GM12892 (cell line): ENCODE data around the gene TLK2.
A peak's percentile ranks its signal among the peaks of the same experiment; 100 is the strongest.
"Not testable (repeated sequence)": the region's sequence is repeated elsewhere in the genome, so short reads cannot be mapped to it uniquely, and the experiment has no call there.

Experiments used
- DNase-seq: peaks from one replicate; pipeline ENCODE4 v3.0.0; 2011; ENCODE audit not compliant: insufficient read length
- FAIRE-seq: peaks from 2 replicates; lab custom pipeline; 2011; peaks lifted over from hg19 to GRCh38; lab: Jason Lieb, UNC

Gene TLK2

GRCh38 chr17:62478880-62479638, 434 bp downstream of the TLK2 start:
- not testable (repeated sequence) for DNase-seq, FAIRE-seq

GRCh38 chr17:62479639-62480258, 1.1 kb downstream of the TLK2 start:
- DNase-seq = not testable (repeated sequence)
- peak; percentile 76 for FAIRE-seq

- not testable (repeated sequence) for DNase-seq, FAIRE-seq
Measured at GRCh38 chr17:62482553-62482952, 3.9 kb downstream of the TLK2 start.

- FAIRE-seq, DNase-seq: not testable (repeated sequence)
Measured at GRCh38 chr17:62490990-62491389, 12.4 kb downstream of the TLK2 start.

- DNase-seq, FAIRE-seq: not testable (repeated sequence)
Measured at GRCh38 chr17:62493049-62493655, 14.5 kb downstream of the TLK2 start.

GRCh38 chr17:62494073-62494472, 15.4 kb downstream of the TLK2 start:
- FAIRE-seq, DNase-seq: not testable (repeated sequence)

- FAIRE-seq, DNase-seq: not testable (repeated sequence)
Measured at GRCh38 chr17:62496344-62496743, 17.7 kb downstream of the TLK2 start.

GRCh38 chr17:62498796-62499195, 20.2 kb downstream of the TLK2 start:
- FAIRE-seq, DNase-seq: not testable (repeated sequence)

GRCh38 chr17:62500463-62500862, 21.8 kb downstream of the TLK2 start:
- FAIRE-seq, DNase-seq: not testable (repeated sequence)

- DNase-seq, FAIRE-seq: not testable (repeated sequence)
Measured at GRCh38 chr17:62504857-62505256, 26.2 kb downstream of the TLK2 start.

- not testable (repeated sequence) for DNase-seq, FAIRE-seq
Measured at GRCh38 chr17:62507191-62507836, 28.7 kb downstream of the TLK2 start.

GRCh38 chr17:62510247-62510819, 31.7 kb downstream of the TLK2 start:
- not testable (repeated sequence) for FAIRE-seq, DNase-seq

GRCh38 chr17:62511014-62511413, 32.4 kb downstream of the TLK2 start:
- not testable (repeated sequence) for FAIRE-seq, DNase-seq

GRCh38 chr17:62516376-62516775, 37.8 kb downstream of the TLK2 start:
- not testable (repeated sequence) for DNase-seq, FAIRE-seq

GRCh38 chr17:62521295-62521694, 42.7 kb downstream of the TLK2 start:
- DNase-seq, FAIRE-seq: not testable (repeated sequence)

- not testable (repeated sequence) for FAIRE-seq, DNase-seq
Measured at GRCh38 chr17:62524077-62524476, 45.5 kb downstream of the TLK2 start.

GRCh38 chr17:62525317-62525716, 46.7 kb downstream of the TLK2 start:
- not testable (repeated sequence) for DNase-seq, FAIRE-seq

- FAIRE-seq, DNase-seq: not testable (repeated sequence)
Measured at GRCh38 chr17:62530936-62531335, 52.3 kb downstream of the TLK2 start.

GRCh38 chr17:62536557-62536956, 57.9 kb downstream of the TLK2 start:
- FAIRE-seq, DNase-seq: not testable (repeated sequence)

- DNase-seq, FAIRE-seq: not testable (repeated sequence)
Measured at GRCh38 chr17:62541073-62541472, 62.4 kb downstream of the TLK2 start.
